Measurements from ENCODE around the gene CRIM1.

GRCh38 chr2:36450466-36451196, 95.1 kb downstream of the CRIM1 start:
- no peak for TF ChIP-seq CTCF (conservative IDR thresholded peaks at IDR 0.05 in 1 of 2, IDR thresholded peaks at IDR 0.05 in 1 of 2; ENCODE audit: low read depth in 1 of 2, low read length in 2 of 2)
- no peak for TF ChIP-seq EZH2 (IDR thresholded peaks at IDR 0.05; ENCODE audit: low read length, missing control alignments)

Data from fibroblast of lung (primary cell).